HepG2 (cell line): ENCODE data around the gene PMS1.

ENCODE experiments used
- CTCF ChIP-seq: sonication (generic); formaldehyde crosslinking; IDR thresholded peaks from 2 replicates; pipeline ENCODE4 v1.5.0; 2020; ENCODE audit warnings: mild to moderate bottlenecking, missing genetic modification reagents, moderate library complexity
- MTERF4 ChIP-seq: sonication (generic); formaldehyde crosslinking; IDR thresholded peaks from 2 replicates; pipeline ENCODE4 v1.8.0; 2023; ENCODE audit warnings: mild to moderate bottlenecking, missing genetic modification reagents
- TRIM24 ChIP-seq: sonication (generic); formaldehyde crosslinking; IDR thresholded peaks from 2 replicates; pipeline ENCODE4 v1.8.0; 2022; ENCODE audit warnings: mild to moderate bottlenecking, missing genetic modification reagents
- ZNF331 ChIP-seq: sonication (generic); formaldehyde crosslinking; IDR thresholded peaks from 2 replicates; pipeline ENCODE4 v1.4.0; 2020; ENCODE audit warnings: missing genetic modification reagents
- ZNF841 ChIP-seq: sonication (generic); formaldehyde crosslinking; IDR thresholded peaks from 2 replicates; pipeline ENCODE4 v1.8.1; 2023; ENCODE audit warnings: missing genetic modification reagents, borderline replicate concordance

GRCh38 chr2:189896809-189897208, 112.6 kb downstream of the PMS1 start:
- no peak for TF ChIP-seq CTCF (CRISPR knock-in tag)
- no peak for TF ChIP-seq ZNF331 (CRISPR knock-in tag)
- TF ChIP-seq TRIM24 = no peak
- TF ChIP-seq ZNF841 (CRISPR knock-in tag) = no peak
- no peak for TF ChIP-seq MTERF4 (CRISPR knock-in tag)
